22Rv1 (cell line): ENCODE results near the gene MYMX.
"Not testable (repeated sequence)": the region's sequence is repeated elsewhere in the genome, so short reads cannot be mapped to it uniquely, and the experiment has no call there.

Experiments
- H3K27ac ChIP-seq: fragments of 450-650 bp; 2 replicates; pipeline ENCODE4 v1.5.1; 2017
- CTCF ChIP-seq: fragments of 450-650 bp; IDR thresholded peaks from 2 replicates; pipeline ENCODE4 v1.5.1; 2017; ENCODE audit warnings: mild to moderate bottlenecking
- ZFX ChIP-seq: fragments of 450-650 bp; IDR thresholded peaks from 2 replicates; pipeline ENCODE4 v1.6.1; 2017; ENCODE audit warnings: antibody characterized with exemption, borderline replicate concordance

MYMX gene

GRCh38 chr6:44229376-44230033 lies 12.8 kb downstream of the MYMX start:
- TF ChIP-seq CTCF (no peak), ZFX (no peak)

GRCh38 chr6:44230034-44230675 lies 13.4 kb downstream of the MYMX start:
- TF ChIP-seq ZFX (no peak), CTCF (no peak)
- H3K27ac ChIP-seq, result no peak overlapping the region

More at GRCh38 chr6:44229376-44230033, 12.8 kb downstream of the MYMX start:
- H3K27ac ChIP-seq, result no peak overlapping the region

GRCh38 chr6:44231426-44231825 lies 14.7 kb downstream of the MYMX start:
- H3K27ac ChIP-seq, result not testable (repeated sequence)

GRCh38 chr6:44232676-44233566 lies 16.2 kb downstream of the MYMX start:
- TF ChIP-seq ZFX (no peak), CTCF (no peak)
- no peak overlapping the region for H3K27ac ChIP-seq

GRCh38 chr6:44233567-44234100 lies 16.9 kb downstream of the MYMX start:
- TF ChIP-seq ZFX (no peak), CTCF (no peak)
- H3K27ac ChIP-seq, result 0 out of 2 replicates have a peak overlapping the region, but pooled peaks have one; percentile 5

DNA sequence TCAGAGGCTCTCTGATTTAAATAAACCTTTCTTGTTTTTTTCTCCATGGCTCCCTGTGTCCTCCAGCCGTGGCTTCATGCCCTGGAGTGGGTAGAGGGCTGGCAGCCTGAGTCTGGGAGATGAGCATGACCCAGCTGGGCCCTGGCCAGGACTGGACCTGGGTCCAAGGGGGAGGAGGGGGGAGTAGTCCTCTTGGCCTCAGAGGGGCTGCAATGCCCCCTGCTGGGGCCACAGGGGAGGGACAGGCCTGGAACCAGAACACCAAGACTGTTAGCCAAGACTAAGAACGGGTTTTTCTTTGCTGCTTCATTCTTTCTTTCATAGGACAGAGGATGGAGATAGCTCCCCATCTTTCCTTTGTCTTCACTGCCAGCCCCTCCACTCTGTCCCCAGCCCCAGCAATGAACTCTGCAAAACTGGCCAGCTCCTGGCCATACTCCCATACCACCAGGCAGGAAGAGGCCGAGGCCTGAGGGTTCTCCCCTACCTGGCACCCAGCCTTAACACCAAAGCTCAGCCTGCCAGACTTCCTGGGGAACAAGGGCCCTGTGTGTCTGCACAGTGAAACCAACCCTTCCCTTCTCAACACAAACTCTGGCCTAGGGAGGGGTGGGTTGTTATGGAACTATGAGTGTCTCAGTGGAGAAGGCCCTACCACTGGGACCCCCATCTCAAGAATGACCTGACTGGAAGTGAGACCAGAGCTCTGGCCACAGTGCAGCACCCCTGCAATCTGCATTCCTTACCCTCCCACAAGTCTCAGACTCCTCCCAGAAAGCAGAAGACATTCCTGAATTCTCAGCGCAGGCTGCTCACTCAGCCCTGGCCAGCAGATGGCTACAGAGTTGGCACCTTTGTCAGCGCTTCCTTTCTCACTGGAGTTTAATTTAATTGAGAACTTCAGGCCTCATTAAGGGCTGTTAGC lies 17.6 kb downstream of the MYMX start:
- TF ChIP-seq CTCF, result peak; percentile 71
- no peak for TF ChIP-seq ZFX
- H3K27ac ChIP-seq, result peak overlapping the region; percentile 5; the same call in 1 of the 2 replicates

GRCh38 chr6:44235269-44235668 lies 18.5 kb downstream of the MYMX start:
- TF ChIP-seq ZFX (no peak), CTCF (no peak)
- H3K27ac ChIP-seq, result peak overlapping the region; percentile 73; the same call in 1 of the 2 replicates
